GM19238 (cell line): Measurements from ENCODE around the gene ZMYND10.
A peak's percentile ranks its signal among the peaks of the same experiment; 100 is the strongest.

Source experiments
- DNase-seq: peaks from one replicate; pipeline ENCODE4 v3.0.0; 2011; ENCODE audit warnings: low spot score; ENCODE audit not compliant: insufficient read length

ZMYND10 gene

GRCh38 chr3:50371133-50371685, 25.7 kb upstream of the ZMYND10 start:
- DNase-seq: no peak

GRCh38 chr3:50370594-50370993, 25.1 kb upstream of the ZMYND10 start:
- no peak for DNase-seq

DNA sequence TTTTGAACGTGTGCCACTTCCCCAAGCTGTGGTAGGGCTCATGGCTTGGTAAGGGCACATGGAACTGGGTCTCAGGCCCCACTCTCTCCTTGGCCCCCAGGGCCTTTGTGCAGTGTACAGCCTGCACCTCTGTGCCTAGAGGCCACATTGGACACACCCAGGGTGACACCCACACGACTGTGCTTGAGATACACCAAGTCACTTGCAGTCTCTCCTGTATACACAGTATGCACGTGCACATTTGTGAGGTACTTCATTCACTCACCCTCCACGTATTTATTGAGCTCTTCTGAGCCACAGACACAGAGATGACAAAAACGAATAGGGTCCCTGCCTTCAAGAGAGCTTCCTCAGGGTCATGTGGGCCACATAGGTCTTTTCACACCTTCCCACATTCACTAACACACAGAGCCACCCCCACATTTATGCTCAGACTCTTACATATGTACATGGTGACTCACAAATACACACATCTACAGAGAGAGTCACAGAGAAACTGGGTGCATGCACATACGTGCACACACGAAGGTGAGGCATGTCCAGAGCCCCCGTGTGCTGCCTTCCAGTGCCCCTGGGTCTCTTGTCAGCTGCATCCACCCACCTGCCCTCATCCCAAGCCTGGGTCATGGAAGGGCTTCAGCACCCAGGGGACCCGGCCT, 23.6 kb upstream of the ZMYND10 start:
- no peak for DNase-seq

DNA sequence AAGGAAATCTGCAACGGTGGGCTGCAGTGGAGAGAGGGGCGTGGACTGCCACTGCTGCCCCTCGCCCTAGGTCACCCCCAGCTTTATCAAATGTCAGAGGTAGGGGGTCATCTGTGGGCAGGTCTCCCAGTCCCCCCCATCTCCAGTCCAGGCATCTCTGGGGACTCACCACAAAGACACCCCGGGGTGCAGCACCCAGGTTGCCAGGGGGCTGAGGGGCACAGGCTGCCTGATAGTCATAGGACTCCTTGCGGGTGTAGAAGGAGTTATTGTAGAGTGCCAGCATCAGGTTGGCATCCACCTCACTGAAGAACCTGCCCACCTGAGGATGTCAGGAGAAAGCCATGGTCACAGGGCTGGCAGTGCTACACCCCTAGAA, 20.3 kb upstream of the ZMYND10 start:
- no peak for DNase-seq

GRCh38 chr3:50365080-50365841, 19.7 kb upstream of the ZMYND10 start:
- DNase-seq: peak; percentile 95

GRCh38 chr3:50364573-50365079, 19.1 kb upstream of the ZMYND10 start:
- no peak for DNase-seq

DNA sequence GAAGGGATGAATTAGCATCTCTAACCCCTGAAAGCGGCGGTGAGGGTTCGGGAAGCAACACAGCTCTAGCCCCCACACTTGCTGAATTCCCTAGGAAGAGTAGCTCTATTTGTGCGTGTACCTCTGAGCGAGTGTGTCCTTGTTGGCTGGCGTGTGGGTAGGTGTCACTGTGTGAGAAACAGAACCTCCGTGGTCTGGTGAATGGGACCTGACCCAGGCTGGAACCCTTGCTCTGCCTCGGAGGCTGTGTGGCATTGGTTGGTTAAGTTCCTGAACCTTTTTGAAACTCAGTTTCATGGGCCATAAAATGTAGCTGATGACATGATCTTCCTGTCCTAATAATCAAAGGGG, 14.2 kb upstream of the ZMYND10 start:
- no peak for DNase-seq

GRCh38 chr3:50358911-50359759, 13.6 kb upstream of the ZMYND10 start, which contains the start of gene TMEM115:
TSS of gene TMEM115 (minus strand) at chr3:50359521. CDS start at chr3:50359063, 458 bp downstream.
- peak; percentile 99 for DNase-seq

DNA sequence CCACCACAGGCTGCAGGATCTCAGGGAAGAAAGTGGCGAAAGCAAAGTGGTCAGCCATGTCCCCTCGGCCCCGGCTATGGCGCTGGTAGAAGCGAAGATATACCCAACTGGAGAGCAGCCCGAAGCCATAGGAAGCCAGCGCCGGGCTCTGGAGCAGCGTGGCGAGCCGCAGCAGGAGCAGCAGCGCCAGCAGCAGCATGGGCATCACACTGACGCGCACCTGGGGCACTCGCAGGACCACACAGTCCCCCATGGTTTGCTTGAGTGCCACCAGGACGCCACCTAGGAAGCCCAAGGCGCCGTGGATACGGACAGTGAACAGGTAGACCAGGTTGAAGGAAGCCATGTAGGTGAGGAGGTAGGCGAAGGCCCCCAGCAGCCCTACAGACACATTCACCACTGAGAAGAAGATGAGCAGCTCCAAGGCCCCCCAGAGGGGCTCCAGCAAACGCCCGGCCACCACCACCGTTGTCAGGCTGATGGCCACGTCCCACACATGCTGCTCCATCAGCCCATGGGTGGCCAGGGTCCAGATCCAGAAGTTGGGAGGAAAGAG, 12.9 kb upstream of the ZMYND10 start:
- DNase-seq: no peak

GRCh38 chr3:50357481-50357880, 11.9 kb upstream of the ZMYND10 start:
- no peak for DNase-seq

DNA sequence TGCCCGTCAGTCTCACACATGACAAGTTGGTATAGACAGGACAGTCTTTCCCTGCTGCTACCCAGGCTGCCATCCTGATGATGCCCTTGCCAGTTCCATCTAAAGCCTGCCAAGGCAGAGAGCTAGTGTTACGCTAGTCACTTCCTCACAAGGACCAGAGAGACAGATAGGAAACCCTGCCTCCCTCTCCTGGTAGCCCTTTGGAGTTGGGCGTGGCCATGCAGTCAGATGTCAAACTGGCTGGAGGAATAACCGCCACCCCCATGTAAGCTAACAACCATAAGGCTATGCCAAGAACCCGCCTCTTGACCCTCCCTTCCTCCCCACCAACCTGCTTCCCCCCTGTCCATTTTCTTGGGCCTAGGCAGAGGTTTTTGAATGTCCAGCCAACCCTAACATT, 11.0 kb upstream of the ZMYND10 start:
- DNase-seq: no peak

- no peak for DNase-seq
Observed at GRCh38 chr3:50355829-50356552, 10.5 kb upstream of the ZMYND10 start.

DNA sequence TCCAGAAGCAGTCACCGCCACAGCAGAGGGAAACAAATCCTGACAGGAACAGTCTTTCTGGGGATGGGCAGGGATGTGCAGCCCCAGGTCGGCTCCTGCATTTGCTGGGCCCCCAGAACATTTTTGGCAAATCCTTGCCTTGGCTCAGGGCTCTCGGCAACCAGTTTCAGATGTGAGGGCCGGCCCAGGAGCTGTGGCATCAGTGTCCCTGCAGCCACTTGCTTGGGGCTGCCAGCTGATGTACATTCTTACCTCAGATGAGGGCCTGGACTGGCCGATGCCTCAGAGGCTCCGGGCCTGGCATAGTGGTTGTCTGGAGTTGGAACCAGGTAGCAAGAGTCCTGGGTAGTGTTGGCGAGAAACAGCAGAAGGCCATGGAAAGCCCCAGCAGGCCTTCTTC, 9.3 kb upstream of the ZMYND10 start:
- DNase-seq: no peak

GRCh38 chr3:50354186-50354764, 8.7 kb upstream of the ZMYND10 start:
- DNase-seq: no peak

DNA sequence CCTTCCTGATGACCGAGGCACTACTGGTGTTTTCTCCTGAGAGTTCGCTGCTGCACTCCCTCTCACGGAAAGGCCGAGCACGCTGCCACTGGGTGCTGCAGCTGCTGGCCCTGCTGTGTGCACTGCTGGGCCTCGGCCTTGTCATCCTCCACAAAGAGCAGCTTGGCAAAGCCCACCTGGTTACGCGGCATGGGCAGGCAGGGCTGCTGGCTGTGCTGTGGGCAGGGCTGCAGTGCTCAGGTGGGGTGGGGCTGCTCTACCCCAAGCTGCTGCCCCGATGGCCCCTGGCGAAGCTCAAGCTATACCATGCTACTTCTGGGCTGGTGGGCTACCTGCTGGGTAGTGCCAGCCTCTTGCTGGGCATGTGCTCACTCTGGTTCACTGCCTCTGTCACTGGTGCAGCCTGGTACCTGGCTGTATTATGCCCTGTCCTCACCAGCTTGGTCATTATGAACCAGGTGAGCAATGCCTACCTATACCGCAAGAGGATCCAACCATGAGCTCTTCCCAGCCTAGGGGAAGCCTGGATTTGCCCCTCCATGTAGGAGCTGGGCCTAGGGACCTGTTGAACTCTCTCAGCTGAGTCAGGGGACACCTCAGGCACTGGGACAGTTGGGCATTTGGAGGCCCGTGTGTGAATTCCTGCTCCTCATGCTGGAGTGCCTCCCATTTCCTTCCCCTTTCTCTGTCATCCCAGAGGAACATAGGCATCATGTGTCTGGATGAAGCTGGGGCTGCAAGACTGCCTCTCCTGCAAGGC, 7.9 kb upstream of the ZMYND10 start:
- no peak for DNase-seq

- no peak for DNase-seq
Observed at GRCh38 chr3:50352781-50353180, 7.2 kb upstream of the ZMYND10 start.

DNA sequence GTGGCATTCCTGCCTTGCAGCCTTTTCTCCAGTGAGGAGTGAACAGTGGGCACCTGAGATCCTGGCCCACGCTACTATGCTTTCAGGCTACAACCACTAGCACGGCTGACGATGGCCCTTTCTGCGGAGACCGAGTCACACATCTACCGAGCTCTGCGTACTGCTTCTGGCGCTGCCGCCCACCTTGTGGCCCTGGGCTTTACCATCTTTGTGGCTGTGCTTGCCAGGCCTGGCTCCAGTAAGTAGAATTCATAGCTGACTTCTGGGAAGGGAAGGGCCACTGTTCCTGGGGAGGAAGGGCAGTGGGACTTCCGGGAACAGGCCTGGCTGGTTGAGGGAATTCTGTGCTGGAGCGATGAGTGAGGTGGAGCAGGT, 5.8 kb upstream of the ZMYND10 start:
- no peak for DNase-seq

DNA sequence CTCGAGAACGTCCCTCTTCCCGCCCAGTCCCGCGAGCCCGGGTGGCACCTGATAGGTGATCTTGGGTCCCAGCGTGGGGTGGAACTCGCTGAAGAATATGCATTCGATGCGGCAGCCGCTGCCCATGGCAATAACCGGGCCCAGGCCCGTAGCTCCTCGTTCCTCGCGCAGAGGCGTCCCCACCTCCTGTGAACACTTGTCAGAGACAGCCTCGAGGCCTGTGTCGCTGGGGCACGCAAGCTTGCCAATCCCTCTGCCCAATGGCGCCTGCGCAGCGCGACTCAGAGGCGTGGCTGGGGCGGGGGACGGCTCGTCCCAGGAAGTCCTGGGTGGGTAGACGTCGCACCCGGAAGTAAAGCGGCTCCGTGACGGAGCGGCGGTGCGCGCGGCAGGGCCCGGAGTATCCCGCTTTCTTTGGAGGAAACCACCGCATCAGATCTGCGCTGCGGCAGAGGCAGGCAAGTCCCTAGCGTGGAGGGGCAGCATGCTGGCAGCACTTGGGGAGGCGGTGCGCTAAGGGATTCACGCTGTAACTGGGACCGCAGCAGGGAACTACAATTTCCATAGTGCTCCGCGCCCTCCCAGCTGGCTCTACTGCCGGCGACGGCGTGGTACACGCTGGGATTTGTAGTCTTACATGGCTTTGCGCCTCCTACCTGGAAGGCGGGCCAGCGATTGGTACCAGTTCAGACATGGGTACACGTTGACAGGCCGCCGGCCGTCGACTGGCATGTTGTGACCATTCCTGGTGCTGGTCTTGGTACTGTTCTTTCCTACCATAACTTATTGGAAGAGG, 5.2 kb upstream of the ZMYND10 start, which contains the start of the genes CYB561D2 and NPRL2:
Gene CYB561D2 (plus strand): TSS at position 336 of the 796 bp plus-strand sequence. CDS start 572 bp downstream, outside the sequence.
Gene NPRL2 (minus strand): TSS at position 249 of the 796 bp plus-strand sequence. CDS start 123 bp downstream, at position 126.
- peak; percentile 99 for DNase-seq

GRCh38 chr3:50350213-50350526, 4.6 kb upstream of the ZMYND10 start:
- no peak for DNase-seq
